NOMO-1 treated with DMSO at 0.1 percent for 48 hours (cell line): ENCODE measurements around the gene ZNF19.

Source experiments
- DNase-seq: peaks from one replicate; lab custom pipeline; 2025; ENCODE audit not compliant: unreplicated experiment; lab: John Stamatoyannopoulos, UW

Gene ZNF19

DNA sequence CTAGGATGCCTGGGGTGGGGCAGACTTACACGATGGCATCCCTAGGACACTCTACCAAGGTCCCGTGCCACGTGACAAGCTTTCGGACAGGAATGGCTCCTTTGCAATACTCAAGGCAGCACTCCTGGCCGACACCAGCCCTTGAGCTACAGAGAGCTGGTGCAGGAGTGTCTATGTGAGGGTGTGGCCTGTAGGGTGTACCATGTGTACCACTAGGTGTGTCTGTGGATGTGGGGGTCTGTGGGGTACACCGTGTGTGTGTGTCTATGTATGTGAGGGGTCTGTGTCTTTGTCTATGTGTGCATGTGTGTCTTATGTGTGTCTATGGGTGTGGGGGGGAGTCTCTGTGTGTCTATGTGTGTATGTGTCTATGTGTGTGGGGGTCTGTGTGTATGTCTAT, 45.4 kb downstream of the ZNF19 start:
- no peak for DNase-seq

- no peak for DNase-seq
Observed at GRCh38 chr16:71442051-71442440, 47.1 kb downstream of the ZNF19 start, which contains the start of gene TLE7. Gene TLE7, minus strand, starts transcription at chr16:71442054. Its CDS starts 8,730 bp downstream, at chr16:71433324.

- no peak for DNase-seq
Observed at GRCh38 chr16:71441348-71442050, 47.6 kb downstream of the ZNF19 start.

- DNase-seq: no peak
Observed at GRCh38 chr16:71440669-71441347, 48.3 kb downstream of the ZNF19 start.

GRCh38 chr16:71439523-71439922, 49.6 kb downstream of the ZNF19 start:
- no peak for DNase-seq

DNA sequence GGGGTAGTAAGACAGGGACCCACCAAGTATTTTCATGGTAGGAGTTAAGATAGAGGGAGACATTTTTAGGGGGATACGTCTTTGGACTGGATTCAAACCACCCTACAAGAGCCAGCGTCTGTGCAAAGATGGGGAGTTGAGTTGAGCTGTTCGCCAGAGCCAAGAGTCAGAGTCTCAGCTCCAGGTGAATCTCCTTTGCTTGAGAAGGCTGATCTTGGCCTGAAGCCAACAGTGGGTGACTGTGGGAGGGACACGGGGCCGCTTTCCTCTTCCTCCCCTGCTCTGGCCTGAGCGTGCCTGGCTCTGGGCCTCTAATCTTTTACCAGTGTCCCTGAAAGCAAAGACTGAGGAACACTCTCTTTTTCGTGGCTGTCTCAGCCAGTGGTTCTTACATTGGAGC, 52.7 kb downstream of the ZNF19 start:
- no peak for DNase-seq

DNA sequence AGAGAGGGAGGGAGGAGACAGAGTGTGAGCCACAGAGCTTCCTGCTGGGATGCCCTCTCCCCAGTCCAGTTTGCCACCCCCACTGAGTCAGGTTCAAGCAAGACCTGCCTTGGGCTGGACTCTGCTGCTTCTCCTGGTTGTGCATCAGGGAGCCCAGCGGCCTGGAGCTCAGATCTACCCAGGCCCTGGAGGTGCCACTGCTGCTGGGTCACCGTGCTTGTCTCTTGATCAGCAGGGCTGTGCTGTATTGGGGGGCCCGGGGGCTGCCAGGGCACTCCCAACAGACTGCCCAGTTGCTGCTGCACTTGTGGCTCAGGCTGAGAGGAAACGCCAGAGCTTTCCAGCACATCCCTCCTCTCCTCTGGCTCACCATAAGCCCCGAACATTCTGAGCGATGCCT, 56.2 kb downstream of the ZNF19 start:
- no peak for DNase-seq

GRCh38 chr16:71431991-71432390, 57.1 kb downstream of the ZNF19 start:
- no peak for DNase-seq

DNA sequence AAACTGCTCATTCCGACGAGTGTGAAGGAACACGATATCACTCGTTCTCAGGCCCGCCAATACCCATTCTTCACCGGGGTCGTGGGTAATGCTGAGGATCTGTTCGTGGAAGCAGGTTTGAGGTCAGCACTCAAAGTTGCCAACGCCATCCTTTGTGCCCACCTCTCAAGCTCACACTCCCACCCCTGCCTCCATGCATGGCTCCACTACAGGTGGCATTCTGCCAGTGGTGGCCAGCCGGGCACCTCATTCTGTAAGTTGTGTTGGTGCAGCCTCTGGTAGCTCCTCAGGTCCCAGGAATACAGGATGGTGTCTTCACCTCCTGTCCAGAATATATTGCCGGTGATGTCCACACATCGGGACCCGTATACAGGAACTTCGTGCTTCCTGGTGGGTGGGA, 57.9 kb downstream of the ZNF19 start:
- DNase-seq: no peak

DNA sequence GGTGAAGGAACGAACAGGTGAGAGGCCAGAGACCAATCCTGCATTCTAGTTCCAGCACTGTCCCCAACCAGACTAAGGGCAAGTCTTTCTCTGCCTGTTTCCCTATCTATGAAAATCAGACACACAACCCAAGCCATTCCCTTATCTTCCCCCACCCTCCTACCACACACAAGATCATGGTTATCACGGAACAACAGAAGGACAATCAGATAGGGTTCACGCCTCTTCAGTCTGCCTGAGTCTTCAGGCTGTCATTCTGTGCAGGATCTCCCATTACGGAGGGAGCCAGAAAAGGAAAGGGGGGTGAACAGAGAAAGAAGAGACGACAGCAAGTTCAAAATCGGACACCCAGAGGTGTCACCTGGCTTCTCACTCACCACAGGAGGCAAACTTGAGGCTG, 58.4 kb downstream of the ZNF19 start:
- no peak for DNase-seq

DNA sequence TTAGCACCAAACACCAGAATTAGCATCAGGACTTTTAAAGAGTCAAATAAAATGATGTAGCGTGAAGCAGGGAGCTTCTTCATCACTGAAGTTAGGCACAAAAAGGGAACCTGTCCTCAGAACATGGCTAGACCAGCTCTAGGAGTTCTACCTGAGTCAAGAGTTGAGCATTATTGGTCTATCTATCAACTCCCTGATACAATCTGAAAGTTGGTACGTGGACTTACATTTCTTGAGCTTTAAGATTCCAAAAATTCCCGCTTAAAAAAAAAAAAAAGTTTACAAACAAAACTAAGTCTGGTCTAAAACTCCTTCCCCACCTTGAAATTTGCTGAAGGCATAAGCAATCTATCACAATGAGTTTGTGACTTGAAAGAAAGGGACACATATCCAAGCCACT, 59.5 kb downstream of the ZNF19 start:
- DNase-seq: no peak

DNA sequence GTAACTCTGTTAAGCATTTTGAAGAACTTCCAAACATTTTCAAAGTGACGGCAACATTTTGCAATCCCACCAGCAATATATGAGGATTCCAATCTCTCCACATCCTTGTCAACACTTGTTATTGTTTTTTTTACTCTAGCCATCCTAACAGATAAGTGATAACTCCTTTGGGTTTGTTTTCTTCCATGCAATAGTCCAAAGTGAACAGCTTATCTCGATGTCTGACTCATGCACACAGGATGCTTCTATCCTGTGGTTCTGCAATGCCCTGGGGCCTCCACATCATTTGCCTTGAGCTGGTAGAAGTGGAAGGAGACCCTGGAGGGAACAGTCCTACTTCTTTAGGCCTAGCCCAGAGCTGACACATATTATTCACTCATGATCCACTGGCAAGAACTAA, 60.2 kb downstream of the ZNF19 start:
- DNase-seq: no peak

DNA sequence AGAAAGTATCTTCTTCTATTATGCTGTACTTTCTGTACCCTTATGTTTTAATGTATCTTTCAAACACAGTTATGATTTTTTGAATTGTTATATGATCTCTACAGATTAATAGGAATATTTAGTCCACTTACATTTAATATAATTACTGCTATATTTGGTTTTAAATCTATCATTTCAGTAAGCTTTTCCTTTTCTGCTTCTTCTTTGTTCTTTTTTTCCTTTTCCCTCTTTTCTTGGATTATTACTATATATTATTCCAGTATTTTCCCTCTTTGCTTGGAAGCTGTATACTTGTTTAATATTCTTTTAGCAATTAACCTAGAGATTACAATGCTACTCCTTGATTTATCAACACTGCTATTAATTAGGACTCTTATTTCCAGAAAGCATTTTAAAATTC, 60.7 kb downstream of the ZNF19 start:
- DNase-seq: no peak

DNA sequence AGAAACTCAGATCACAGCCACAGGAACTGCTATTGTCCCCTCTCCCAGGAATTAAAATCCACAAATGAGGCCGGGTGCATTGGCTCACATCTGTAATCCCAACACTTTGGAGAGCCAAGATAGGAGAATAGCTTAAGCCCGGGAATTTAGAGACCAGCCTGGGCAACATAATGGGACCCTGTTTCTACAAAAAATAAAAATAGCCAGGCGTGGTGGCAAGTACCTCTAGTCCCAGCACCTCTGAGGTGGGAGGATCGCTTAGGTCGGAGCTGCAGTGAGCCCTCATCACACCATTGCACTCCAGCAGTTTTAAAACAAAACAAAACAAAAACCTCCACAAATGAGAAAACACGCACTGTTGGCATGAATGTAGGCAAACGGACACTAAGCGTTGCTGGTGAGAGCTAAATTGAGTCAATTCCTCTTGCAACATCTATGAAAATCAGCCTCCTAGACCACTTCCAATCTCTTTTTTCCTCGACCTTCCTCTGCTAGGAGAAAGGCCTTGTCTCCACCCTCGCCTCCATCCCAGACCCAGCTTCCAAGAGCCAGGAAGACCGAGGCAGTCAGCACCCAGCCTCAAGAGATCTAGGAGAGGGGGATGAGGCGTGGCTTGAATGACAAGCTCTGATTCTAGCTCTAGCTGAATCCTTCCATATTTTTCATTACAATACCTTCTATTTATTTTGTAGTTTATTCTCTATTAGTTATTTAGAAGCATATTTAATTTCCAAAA, 62.1 kb downstream of the ZNF19 start:
- DNase-seq: no peak

GRCh38 chr16:71426069-71426879, 62.9 kb downstream of the ZNF19 start:
- no peak for DNase-seq

DNA sequence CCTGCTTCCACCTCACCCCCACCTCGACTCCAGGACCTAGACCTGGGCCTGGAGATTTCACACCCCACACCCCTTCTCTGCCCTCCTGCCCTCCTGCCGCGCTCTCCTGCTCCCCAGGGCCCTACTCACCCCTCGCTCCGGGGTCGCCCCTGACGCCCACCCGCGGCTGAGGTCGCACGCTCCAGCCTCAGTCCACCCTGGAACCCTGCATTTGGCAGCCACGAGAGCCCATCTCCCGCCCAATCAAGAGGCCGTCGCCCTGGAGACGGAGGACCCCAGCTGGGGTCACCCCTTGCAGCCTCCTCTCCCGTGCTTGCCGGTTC, 63.4 kb downstream of the ZNF19 start:
- DNase-seq: no peak

- no peak for DNase-seq
Observed at GRCh38 chr16:71424626-71425025, 64.5 kb downstream of the ZNF19 start.

GRCh38 chr16:71423865-71424264, 65.3 kb downstream of the ZNF19 start:
- no peak for DNase-seq
